Transverse colon (tissue), 4 donors: ENCODE results near the gene MKI67. TPM values are rescaled to one million over a fixed set of nuclear protein-coding genes. Genes with fewer than 3 reads are reported as not detected.

Experiments used
- DNase-seq: peaks from one replicate; pipeline ENCODE4 v3.0.0-alpha.2; 2019
- H3K27ac ChIP-seq, 4 donors: fragments of 200-600 bp; sonication (generic); 2 replicates each; pipeline ENCODE4 v1.5.1; 2016 to 2018; ENCODE audit warnings: inconsistent platforms in 4 of 4
- H3K27me3 ChIP-seq: fragments of 200-600 bp; sonication (generic); 2 replicates; pipeline ENCODE4 v1.5.1; 2017; ENCODE audit warnings: inconsistent platforms
- H3K36me3 ChIP-seq, 4 donors: fragments of 200-600 bp; sonication (generic); 2 replicates each; pipeline ENCODE4 v1.5.1; 2017 to 2019; ENCODE audit warnings: inconsistent platforms in 4 of 4
- H3K4me1 ChIP-seq, 4 donors: fragments of 200-600 bp; sonication (generic); 2 replicates each; pipeline ENCODE4 v1.5.1; 2017 to 2020; ENCODE audit warnings: inconsistent platforms in 4 of 4
- H3K4me3 ChIP-seq, 4 donors: fragments of 200-600 bp; sonication (generic); 1 replicate in 1 of 4; 2 replicates in 3 of 4; pipeline versions ENCODE4 v1.5.1 to v1.6.1; 2017 to 2019; ENCODE audit warnings: inconsistent platforms in 4 of 4
- H3K9me3 ChIP-seq, 2 donors: fragments of 200-600 bp; sonication (generic); 2 replicates each; pipeline ENCODE4 v1.5.1; 2017 to 2019; ENCODE audit warnings: inconsistent platforms in 2 of 2
- EP300 ChIP-seq: sonication (generic); formaldehyde crosslinking; IDR thresholded peaks from one replicate; pipeline ENCODE4 v1.6.1; 2017; ENCODE audit warnings: antibody characterized with exemption, low read depth
- POLR2A ChIP-seq: fragments of 450-650 bp; IDR thresholded peaks from one replicate; pipeline ENCODE4 v1.6.1; 2016; ENCODE audit warnings: antibody characterized with exemption, mild to moderate bottlenecking, moderate library complexity
- POLR2AphosphoS5 ChIP-seq, 3 donors: sonication (generic); formaldehyde crosslinking; IDR thresholded peaks; one replicate each; pipeline ENCODE4 v1.6.1; 2016; ENCODE audit warnings: antibody characterized with exemption in 3 of 3
- WGBS, 2 donors: methylation state at CpG; one replicate each; pipeline ENCODE4 v1.1.5; 2018; ENCODE audit warnings: low coverage in 1 of 2; 5-methylcytosine and 5-hydroxymethylcytosine counted together
- in situ Hi-C, 4 donors: fragments of 200-750 bp; cut with MboI; loops; one replicate each; pipeline versions ENCODE4 v1.15.0 to v1.15.1; 2017; ENCODE audit warnings: low sequenced_read_pairs in 3 of 4, low pct_ligation_motif_present in 1 of 4, low pct_unique_long_range_greater_than_20kb in 1 of 4
- intact Hi-C: fragments of 100-400 bp; cut with DNase I; formaldehyde crosslinking; loops from one replicate; pipeline ENCODE4 v1.15.1; 2023; ENCODE audit warnings: low total_unique reads
- total RNA-seq, 4 donors: library from RNA; depleted of rRNA; stranded (reverse); fragments of >200 nt; gene quantifications; one replicate each; pipeline ENCODE4 v1.1.0, GENCODE V29; 2016
- TF ChIP-seq, protein P1 (sequence below), 5 experiments: fragments of 200-600 bp in 3 of 5; fragments of 450-650 bp in 2 of 5; sonication (generic) in 3 of 5; IDR thresholded peaks; 1 replicate in 2 of 5; 2 replicates in 3 of 5; pipeline ENCODE4 v1.5.1; 2016 to 2017; ENCODE audit warnings: antibody characterized with exemption in 5 of 5, inconsistent platforms in 3 of 5, mild to moderate bottlenecking in 2 of 5, moderate library complexity in 1 of 5

The MKI67 gene
- total RNA-seq, 4 donors from 2014 or later = 4.5 to 40.8 (median 8.4) TPM

DNA sequence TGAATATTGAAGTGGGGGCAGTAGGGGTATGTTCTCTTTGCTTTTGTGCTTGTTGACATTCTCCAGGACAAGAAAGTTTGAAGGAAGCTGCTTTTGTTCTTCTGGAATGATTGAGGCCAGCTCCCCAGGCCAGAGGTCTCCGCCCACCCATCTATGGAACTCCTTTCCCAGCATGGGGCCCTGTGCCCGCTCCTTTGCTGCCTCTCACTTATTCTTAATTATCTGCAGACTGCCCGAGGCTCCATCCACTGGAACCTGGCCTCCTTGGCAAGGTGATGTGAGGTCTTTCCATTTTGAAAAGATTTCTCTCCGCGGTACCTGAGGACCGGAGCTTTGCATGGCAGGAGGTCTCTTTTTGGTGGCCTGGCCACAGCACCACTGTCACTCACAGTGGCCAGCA is 39.3 kb upstream of the MKI67 start:
- WGBS, 2 donors = 60 to 86% methylated on average over 1 to 6 of the region's 6 CpGs

DNA sequence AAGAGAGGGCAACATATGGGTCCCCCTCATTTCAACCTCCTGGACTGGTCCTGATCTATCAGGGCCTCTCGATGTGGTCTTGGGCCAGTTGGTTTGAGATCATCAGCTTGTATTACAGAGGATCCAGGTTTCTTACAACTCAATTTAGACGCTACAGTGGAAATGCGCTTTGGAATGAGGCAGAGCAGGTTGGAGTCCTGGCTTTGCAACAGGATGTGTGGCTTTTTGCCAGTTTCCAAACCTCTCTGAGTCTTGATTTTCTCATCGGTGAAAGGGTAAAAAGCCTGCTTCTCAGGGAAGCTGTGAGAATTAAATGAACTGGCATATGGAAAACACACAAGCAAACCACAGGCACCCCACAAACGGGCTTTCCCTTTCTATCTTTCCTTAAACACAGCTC is 37.5 kb upstream of the MKI67 start:
- in situ Hi-C loops = no loop called here
- intact Hi-C loops = no loop called here
- no peak for DNase-seq
- 88% methylated on average over 5 of the region's 5 CpGs; no CpG with 5 or more reads in 1 of the 2 donors for WGBS, 2 donors
- Histone ChIP-seq H3K27me3 (peaks cover 6% of the 10 kb centered on the region), H3K27ac (no peak overlapping the region), H3K36me3 (no peaks in the 10 kb centered on the region), H3K4me3 (no peak overlapping the region), H3K4me1 (no peaks in the 10 kb centered on the region), H3K9me3 (no peaks in the 10 kb centered on the region)
- TF ChIP-seq, protein P1, sequence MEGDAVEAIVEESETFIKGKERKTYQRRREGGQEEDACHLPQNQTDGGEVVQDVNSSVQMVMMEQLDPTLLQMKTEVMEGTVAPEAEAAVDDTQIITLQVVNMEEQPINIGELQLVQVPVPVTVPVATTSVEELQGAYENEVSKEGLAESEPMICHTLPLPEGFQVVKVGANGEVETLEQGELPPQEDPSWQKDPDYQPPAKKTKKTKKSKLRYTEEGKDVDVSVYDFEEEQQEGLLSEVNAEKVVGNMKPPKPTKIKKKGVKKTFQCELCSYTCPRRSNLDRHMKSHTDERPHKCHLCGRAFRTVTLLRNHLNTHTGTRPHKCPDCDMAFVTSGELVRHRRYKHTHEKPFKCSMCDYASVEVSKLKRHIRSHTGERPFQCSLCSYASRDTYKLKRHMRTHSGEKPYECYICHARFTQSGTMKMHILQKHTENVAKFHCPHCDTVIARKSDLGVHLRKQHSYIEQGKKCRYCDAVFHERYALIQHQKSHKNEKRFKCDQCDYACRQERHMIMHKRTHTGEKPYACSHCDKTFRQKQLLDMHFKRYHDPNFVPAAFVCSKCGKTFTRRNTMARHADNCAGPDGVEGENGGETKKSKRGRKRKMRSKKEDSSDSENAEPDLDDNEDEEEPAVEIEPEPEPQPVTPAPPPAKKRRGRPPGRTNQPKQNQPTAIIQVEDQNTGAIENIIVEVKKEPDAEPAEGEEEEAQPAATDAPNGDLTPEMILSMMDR (IDR thresholded peaks at IDR 0.05) = no peak
- TF ChIP-seq POLR2AphosphoS5 (IDR thresholded peaks at IDR 0.05) (no peak), POLR2A (no peak), EP300 (no peak)

More for the DNA sequence above, 39.3 kb upstream of the MKI67 start:
- Histone ChIP-seq H3K27ac (no peak overlapping the region), H3K4me3 (no peak overlapping the region), H3K27me3 (peaks cover 6% of the 10 kb centered on the region), H3K36me3 (no peaks in the 10 kb centered on the region), H3K4me1 (no peaks in the 10 kb centered on the region), H3K9me3 (no peaks in the 10 kb centered on the region)
- TF ChIP-seq POLR2A = no peak
- TF ChIP-seq, protein P1 (IDR thresholded peaks at IDR 0.05) = no peak
- no peak for TF ChIP-seq EP300
- TF ChIP-seq POLR2AphosphoS5 (IDR thresholded peaks at IDR 0.05) = no peak
- DNase-seq = no peak
- in situ Hi-C loops = no loop called here
- intact Hi-C loops = no loop called here

DNA sequence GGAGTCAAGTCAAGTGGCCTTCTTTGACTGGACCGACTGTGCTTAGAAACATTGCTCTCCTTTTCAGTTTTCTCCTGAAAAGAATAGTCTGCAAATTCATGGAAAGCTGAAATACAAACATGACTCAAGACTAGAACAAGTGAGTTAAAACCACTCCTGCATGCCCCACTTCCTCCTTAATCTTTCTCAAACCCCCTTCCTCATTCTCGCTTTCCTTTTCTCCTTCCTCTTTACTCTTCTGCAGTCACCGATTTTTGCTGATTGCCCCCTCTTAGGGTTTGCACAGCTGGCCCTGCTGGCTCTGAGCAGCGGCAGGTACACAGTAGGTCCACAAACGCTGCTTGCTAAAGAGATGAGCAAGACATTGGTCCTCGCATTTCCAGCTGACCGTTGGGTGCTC is 34.8 kb upstream of the MKI67 start:
- intact Hi-C loops = no loop called here
- 76 to 80% methylated on average over 1 to 7 of the region's 7 CpGs for WGBS, 2 donors
- H3K27me3 ChIP-seq = peaks cover 6% of the 10 kb centered on the region
- DNase-seq = no peak
- H3K9me3 ChIP-seq = no peaks in the 10 kb centered on the region
- no peaks in the 10 kb centered on the region for H3K36me3 ChIP-seq
- H3K4me3 ChIP-seq = no peak overlapping the region
- peaks cover 3 to 12% (median 7%) of the 10 kb centered on the region in 4 donors for H3K4me1 ChIP-seq
- in situ Hi-C loops = no loop called here
- TF ChIP-seq POLR2AphosphoS5 (IDR thresholded peaks at IDR 0.05) (no peak), POLR2A (no peak), EP300 (no peak)
- TF ChIP-seq, protein P1 (IDR thresholded peaks at IDR 0.05) = no peak
- H3K27ac ChIP-seq = no peak overlapping the region

DNA sequence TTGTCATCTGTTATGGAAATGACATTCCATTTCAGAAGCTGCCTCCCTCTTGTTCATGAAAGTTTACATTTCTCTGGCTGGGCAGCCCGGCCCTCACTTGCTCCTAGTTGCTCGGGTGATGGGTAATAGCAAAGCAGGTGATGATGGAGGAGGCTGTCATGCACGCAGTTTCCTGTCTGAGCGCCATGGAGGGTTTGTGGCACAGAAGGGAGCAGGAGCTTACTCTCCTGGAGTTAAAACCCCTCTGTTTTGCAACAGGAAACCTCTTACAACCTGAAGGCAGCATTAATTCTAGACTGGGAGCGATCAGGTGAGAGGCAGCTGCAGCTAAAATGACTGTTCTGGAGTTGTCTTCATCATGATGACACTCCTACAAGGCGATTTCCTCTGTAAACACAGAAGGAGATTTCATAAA is 34.1 kb upstream of the MKI67 start:
- peaks cover 3 to 12% (median 8%) of the 10 kb centered on the region in 4 donors for H3K4me1 ChIP-seq
- H3K36me3 ChIP-seq = no peaks in the 10 kb centered on the region
- in situ Hi-C loops (no loop called here), intact Hi-C loops (no loop called here)
- no peak overlapping the region for H3K27ac ChIP-seq
- no peak overlapping the region for H3K4me3 ChIP-seq
- WGBS, 2 donors = 39% methylated on average over 6 of the region's 6 CpGs; no CpG with 5 or more reads in 1 of the 2 donors
- DNase-seq = no peak
- no peak for TF ChIP-seq EP300
- TF ChIP-seq, protein P1 (IDR thresholded peaks at IDR 0.05) = no peak
- TF ChIP-seq POLR2A = no peak
- TF ChIP-seq POLR2AphosphoS5 (IDR thresholded peaks at IDR 0.05) = no peak
- H3K9me3 ChIP-seq = no peaks in the 10 kb centered on the region
- peaks cover under 1% of the 10 kb centered on the region for H3K27me3 ChIP-seq
